ENCODE data around the gene COL16A1. TPM values are rescaled to one million over a fixed set of nuclear protein-coding genes. Genes with fewer than 3 reads are reported as not detected.

COL16A1 gene
- total RNA-seq, 1 donor from 2014 or later = 11.8 TPM

DNA sequence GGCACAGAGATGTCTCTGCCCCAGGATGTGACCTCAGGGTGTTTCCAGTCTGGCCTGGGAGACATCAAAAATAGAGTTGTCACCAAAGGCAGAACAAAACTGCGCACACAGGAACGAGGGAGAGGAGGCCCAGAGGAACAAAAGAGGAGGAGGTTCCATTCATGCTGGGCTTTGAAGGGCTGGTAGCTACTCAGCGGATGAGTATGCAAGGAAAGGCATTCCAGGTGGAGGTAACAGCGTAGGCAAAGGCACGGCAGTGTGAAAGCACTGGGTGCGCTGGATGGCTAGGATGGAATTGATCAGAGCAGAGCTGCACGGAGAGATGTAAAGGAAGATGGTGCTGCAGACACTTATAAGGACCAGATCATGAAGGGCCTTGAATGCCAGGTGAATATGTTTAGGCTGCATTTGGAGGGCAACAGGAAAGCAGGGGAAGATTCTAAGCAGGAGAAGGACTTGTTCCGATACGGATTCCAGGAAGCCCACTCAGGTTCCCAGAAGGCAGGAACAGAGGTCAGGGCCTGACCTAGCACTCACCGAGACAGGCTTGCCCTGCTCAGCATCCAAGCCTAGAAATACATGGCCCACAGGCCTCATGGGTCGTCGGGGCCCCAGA lies 6.3 kb downstream of the COL16A1 start:
- peaks cover 13% of the 10 kb centered on the region for H3K36me3 ChIP-seq

DNA sequence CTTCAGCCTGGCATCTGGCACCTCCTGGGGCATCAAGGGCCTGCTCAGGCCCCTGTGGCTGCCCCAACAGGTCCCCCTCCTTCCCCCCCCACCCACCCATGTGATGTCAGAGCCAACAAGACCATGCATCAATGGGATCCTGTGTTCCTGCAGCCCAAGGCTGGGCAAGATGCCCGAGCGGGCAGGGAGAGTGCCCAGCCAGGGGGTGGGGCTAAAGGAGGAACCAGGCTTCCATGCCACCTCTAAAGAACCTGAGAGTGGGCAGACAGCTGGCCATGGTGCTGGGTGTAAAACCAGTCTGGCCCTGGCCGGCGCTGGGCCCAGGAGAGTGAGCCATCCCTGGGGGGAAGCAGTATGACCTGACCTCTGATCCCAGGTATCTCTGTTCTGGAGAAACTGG lies 7.6 kb downstream of the COL16A1 start:
- intact Hi-C loops (cut with DNase I) = no loop called here
- Histone ChIP-seq H3K27me3 (ENCODE audit: low read depth) (peaks cover 10% of the 10 kb centered on the region), H3K36me3 (peaks cover 13% of the 10 kb centered on the region), H3K9me3 (no peaks in the 10 kb centered on the region), H3K4me1 (peaks cover 14% of the 10 kb centered on the region), H3K27ac (no peak overlapping the region), H3K4me3 (no peak overlapping the region)
- TF ChIP-seq, protein P1, sequence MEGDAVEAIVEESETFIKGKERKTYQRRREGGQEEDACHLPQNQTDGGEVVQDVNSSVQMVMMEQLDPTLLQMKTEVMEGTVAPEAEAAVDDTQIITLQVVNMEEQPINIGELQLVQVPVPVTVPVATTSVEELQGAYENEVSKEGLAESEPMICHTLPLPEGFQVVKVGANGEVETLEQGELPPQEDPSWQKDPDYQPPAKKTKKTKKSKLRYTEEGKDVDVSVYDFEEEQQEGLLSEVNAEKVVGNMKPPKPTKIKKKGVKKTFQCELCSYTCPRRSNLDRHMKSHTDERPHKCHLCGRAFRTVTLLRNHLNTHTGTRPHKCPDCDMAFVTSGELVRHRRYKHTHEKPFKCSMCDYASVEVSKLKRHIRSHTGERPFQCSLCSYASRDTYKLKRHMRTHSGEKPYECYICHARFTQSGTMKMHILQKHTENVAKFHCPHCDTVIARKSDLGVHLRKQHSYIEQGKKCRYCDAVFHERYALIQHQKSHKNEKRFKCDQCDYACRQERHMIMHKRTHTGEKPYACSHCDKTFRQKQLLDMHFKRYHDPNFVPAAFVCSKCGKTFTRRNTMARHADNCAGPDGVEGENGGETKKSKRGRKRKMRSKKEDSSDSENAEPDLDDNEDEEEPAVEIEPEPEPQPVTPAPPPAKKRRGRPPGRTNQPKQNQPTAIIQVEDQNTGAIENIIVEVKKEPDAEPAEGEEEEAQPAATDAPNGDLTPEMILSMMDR (IDR thresholded peaks at IDR 0.05) = no peak
- DNase-seq (no peak), ATAC-seq (no peak)

More for the DNA sequence above, 6.3 kb downstream of the COL16A1 start:
- intact Hi-C loops (cut with DNase I) = no loop called here
- Histone ChIP-seq H3K9me3 (no peaks in the 10 kb centered on the region), H3K27ac (no peak overlapping the region), H3K4me1 (peaks cover 21% of the 10 kb centered on the region), H3K27me3 (ENCODE audit: low read depth) (peaks cover 5% of the 10 kb centered on the region), H3K4me3 (no peak overlapping the region)
- TF ChIP-seq, protein P1 (IDR thresholded peaks at IDR 0.05) = no peak
- ATAC-seq (no peak), DNase-seq (no peak)

DNA sequence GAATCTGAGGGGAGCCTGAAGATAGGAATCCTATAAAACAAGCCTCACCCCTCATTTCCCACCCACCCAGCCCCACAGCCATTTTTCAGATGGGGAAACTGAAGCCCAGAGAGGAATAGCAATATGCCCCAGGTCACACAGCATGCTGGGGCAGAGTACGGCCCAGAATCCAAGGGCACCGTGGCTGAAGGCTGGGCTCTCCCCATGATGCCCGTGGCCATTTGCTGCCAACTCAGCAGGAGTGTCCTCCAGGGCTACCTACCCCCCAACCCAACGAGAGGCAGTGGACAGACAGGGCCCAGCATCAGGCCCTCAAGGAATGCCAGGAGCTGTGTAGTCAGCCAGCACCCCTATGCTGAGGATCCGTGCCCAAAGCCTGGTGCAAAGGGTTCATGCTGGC lies 8.5 kb downstream of the COL16A1 start:
- no peak for ATAC-seq
- H3K9me3 ChIP-seq = no peaks in the 10 kb centered on the region
- H3K27ac ChIP-seq = no peak overlapping the region
- intact Hi-C loops (cut with DNase I) = no loop called here
- TF ChIP-seq, protein P1 (IDR thresholded peaks at IDR 0.05) = no peak
- peaks cover 10% of the 10 kb centered on the region for H3K27me3 ChIP-seq (ENCODE audit: low read depth)
- no peak overlapping the region for H3K4me3 ChIP-seq
- peaks cover 13% of the 10 kb centered on the region for H3K36me3 ChIP-seq
- peaks cover 5% of the 10 kb centered on the region for H3K4me1 ChIP-seq
- no peak for DNase-seq

DNA sequence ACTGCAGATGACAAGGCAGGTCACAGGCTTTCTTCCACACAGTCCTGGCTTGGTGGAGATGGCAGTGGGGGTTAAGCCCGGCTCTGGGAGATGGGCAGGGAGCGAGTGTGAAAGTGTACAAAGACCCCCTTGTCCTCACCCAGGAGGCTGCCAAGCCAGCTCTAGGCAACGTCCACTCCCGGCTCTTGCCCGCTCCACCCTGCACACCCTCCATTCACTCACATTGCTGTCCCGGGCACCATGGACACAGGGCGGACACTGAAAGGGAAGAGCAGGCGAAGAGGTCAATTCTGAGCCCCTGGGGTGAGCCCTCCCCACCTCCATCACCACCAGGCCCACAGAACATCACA lies 8.9 kb downstream of the COL16A1 start:
- intact Hi-C loops (cut with DNase I) = no loop called here
- TF ChIP-seq, protein P1 (IDR thresholded peaks at IDR 0.05) = no peak
- Histone ChIP-seq H3K27ac (no peak overlapping the region), H3K9me3 (no peaks in the 10 kb centered on the region), H3K4me3 (no peak overlapping the region), H3K4me1 (peaks cover 1% of the 10 kb centered on the region), H3K27me3 (ENCODE audit: low read depth) (peaks cover 10% of the 10 kb centered on the region), H3K36me3 (peaks cover 13% of the 10 kb centered on the region)
- no peak for ATAC-seq
- DNase-seq = no peak

DNA sequence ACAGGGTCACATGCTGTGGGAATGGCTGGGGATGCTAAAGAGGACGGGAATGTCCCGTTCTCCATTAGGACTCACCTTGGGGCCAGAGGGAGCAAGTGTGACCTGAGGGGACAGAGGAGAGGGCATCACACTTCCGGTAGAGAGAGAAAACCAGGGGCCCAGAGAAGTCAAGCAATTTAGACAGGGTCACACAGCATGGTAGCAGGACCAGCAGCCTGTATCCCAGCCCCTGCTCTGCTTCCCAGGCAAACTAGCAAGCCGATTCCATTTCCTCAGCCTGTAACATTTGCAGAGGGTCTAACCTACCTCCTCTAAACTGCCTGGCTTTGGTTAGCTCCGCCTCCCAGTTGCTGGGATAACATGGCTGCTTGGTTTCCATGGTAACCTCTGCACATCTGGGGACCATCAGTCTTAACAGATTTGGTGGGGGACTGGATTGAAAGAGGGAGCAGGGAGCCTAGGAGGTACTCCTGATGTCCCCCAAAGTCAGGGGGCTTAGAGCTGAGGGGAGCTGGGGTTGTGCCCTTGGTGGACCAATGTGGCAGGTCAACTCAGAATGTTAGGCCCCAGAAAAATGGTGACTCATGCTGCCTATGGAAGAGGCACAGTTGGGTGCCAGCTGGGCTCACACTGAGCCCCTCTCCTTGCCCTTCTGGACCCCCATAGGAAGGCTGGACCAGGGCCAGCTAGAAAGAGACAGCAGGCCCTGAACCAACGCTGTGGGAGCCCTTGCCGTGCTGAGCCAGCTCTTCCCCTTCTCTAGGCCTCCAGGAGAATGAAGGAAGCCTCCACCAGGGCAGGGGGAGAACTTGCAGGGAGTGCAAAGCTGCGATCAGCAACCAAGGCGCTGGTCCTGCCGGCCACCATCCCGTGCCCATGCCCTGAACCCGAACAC lies 9.5 kb downstream of the COL16A1 start:
- TF ChIP-seq, protein P1 (IDR thresholded peaks at IDR 0.05) = no peak
- peaks cover 10% of the 10 kb centered on the region for H3K27me3 ChIP-seq (ENCODE audit: low read depth)
- H3K4me1 ChIP-seq = no peaks in the 10 kb centered on the region
- no peak overlapping the region for H3K4me3 ChIP-seq
- intact Hi-C loops (cut with DNase I) = no loop called here
- peaks cover 10% of the 10 kb centered on the region for H3K36me3 ChIP-seq
- DNase-seq (no peak), ATAC-seq (no peak)
- H3K27ac ChIP-seq = no peak overlapping the region
- H3K9me3 ChIP-seq = no peaks in the 10 kb centered on the region
